Activated CD4-positive, alpha-beta T cell treated with anti-CD3 and anti-CD28 coated beads, Interleukin-2, amount 10 ng/mL, durations not matched to agents 7 days and 5 days (primary cell): ENCODE measurements around the gene CFAP61. TPM values are rescaled to one million over a fixed set of nuclear protein-coding genes. Genes with fewer than 3 reads are reported as not detected.

Experiments
- total RNA-seq, 2 experiments: library from RNA; stranded (reverse); gene quantifications; one replicate each; pipeline ENCODE4 v1.2.3, GENCODE V29; 2021

The CFAP61 gene
- total RNA-seq, 2 experiments from 2014 or later: not detected

Other genes starting within 250 kb of the CFAP61 start
- gene NAA20, start 35.2 kb upstream of the CFAP61 start, total RNA-seq: 10 to 100 TPM; 41.0 to 47.2 TPM
- gene CRNKL1, start 66 bp upstream of the CFAP61 start, total RNA-seq: 10 to 100 TPM; 20.0 to 23.2 TPM